ENCODE data around the gene COQ3. TPM values are rescaled to one million over a fixed set of nuclear protein-coding genes. Genes with fewer than 3 reads are reported as not detected.

The COQ3 gene
- total RNA-seq (2022; extraction: Qiagen RNA extraction), result 9.5 to 10.5 TPM (median 9.9 TPM) in 5 replicates

GRCh38 chr6:99393698-99394531 is at the start of gene COQ3:
COQ3 (minus strand) TSS chr6:99394195; CDS start chr6:99394179, 16 bp downstream.

GRCh38 chr6:99424761-99425646 is 31.0 kb upstream of the COQ3 start, which contains the start of gene PNISR:
PNISR (minus strand) TSS chr6:99425308; CDS start chr6:99414659, 10,649 bp downstream.

GRCh38 chr6:99349171-99350141 is 44.5 kb downstream of the COQ3 start, which contains the start of gene FAXC:
FAXC (minus strand) TSS chr6:99349674; CDS start chr6:99349372, 302 bp downstream.

Other genes starting within 250 kb of the COQ3 start
- 5.9 to 7.8 TPM (median 6.1 TPM) in 5 replicates for gene FAXC, start 44.5 kb downstream of the COQ3 start, total RNA-seq (2022; extraction: Qiagen RNA extraction)
- 21.4 to 28.6 TPM (median 24.5 TPM) in 5 replicates for gene PNISR, start 31.1 kb upstream of the COQ3 start, total RNA-seq (2022; extraction: Qiagen RNA extraction)
- 4.2 to 5.5 TPM (median 4.7 TPM) in 5 replicates for gene USP45, start 121.2 kb upstream of the COQ3 start, total RNA-seq (2022; extraction: Qiagen RNA extraction)
- 24.8 to 38.9 TPM (median 26.4 TPM) in 5 replicates for gene CCNC, start 174.5 kb upstream of the COQ3 start, total RNA-seq (2022; extraction: Qiagen RNA extraction)
- gene PRDM13, start 212.6 kb upstream of the COQ3 start, total RNA-seq (2022; extraction: Qiagen RNA extraction), result 0.77 to 1.3 TPM (median 0.96 TPM) in 5 replicates

Measured in A549 treated with AZD2906 at 1 μM for 4 hours (cell line).